GM18907 (cell line): ENCODE results near the gene AMDHD1.

Experiments
- ATAC-seq: cut with Tn5 transposase; IDR thresholded peaks from one replicate; pipeline ENCODE4 v1.9.1; 2021; ENCODE audit warnings: mild to moderate bottlenecking, moderate library complexity; ENCODE audit not compliant: unreplicated experiment

The AMDHD1 gene, protein sequence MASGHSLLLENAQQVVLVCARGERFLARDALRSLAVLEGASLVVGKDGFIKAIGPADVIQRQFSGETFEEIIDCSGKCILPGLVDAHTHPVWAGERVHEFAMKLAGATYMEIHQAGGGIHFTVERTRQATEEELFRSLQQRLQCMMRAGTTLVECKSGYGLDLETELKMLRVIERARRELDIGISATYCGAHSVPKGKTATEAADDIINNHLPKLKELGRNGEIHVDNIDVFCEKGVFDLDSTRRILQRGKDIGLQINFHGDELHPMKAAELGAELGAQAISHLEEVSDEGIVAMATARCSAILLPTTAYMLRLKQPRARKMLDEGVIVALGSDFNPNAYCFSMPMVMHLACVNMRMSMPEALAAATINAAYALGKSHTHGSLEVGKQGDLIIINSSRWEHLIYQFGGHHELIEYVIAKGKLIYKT

DNA sequence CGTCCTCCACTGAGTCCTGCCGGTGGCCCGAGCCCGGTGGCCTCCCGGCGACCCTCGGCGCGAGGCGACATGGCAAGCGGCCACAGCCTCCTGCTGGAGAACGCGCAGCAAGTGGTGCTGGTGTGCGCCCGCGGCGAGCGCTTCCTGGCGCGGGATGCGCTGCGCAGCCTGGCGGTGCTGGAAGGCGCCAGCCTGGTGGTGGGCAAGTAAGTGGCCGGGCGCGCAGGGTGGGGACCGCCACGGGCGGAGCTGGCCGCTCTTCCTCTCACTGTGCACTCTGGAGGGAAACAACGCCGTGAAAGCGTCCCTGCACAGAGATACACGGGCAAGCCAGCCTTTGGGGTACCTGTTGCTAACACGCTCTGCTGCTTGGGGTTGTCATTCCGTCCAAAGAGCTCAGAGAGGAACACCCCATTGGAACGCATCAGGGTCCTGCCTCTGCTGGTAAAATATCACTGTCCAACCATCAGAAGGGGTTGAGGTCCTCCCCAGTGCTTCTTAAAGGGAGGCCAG is at the start of gene AMDHD1:
TSS of gene AMDHD1 (plus strand) at position 2 of the 513 bp plus-strand sequence. CDS start at position 70, 68 bp downstream.
- peak; percentile 80 for ATAC-seq

DNA sequence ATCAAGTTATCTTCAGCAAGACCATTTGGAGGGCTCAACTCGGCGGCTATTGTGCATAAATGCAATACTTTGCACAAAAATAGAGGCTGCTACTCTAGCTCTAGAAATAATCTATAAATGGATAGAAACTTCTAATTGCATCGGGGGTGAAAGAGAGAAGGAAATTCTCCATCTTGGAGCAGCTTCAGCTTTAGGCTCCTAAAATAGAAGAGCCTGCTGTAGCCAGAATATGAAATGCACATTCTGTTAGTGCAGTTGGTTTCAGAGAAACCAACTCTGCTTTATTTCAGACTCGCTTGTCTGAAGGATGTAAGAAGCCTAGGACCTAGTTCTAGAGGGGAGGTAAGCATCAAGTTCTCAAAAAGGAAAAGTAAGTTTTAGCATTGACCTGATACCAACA is 46.3 kb upstream of the AMDHD1 start:
- ATAC-seq: no peak

DNA sequence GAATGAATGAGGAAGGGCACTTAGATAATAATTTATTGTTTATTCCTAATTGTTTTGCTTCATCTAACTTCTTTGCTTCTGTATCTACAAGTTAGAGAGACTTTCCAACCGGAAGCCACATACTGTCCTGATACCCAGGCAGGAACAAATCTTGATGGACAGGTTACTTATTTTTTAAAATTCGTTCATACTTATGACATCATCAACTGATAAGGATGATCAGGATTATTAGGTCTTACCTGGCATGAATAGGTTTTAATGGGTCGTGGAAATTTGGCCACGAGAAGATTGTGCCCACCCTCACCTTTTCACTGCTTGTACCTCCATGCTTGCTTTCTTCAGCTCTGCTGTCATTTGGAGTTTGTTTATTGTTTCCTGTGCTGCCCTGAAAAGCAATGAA is 45.0 kb upstream of the AMDHD1 start:
- ATAC-seq: no peak

DNA sequence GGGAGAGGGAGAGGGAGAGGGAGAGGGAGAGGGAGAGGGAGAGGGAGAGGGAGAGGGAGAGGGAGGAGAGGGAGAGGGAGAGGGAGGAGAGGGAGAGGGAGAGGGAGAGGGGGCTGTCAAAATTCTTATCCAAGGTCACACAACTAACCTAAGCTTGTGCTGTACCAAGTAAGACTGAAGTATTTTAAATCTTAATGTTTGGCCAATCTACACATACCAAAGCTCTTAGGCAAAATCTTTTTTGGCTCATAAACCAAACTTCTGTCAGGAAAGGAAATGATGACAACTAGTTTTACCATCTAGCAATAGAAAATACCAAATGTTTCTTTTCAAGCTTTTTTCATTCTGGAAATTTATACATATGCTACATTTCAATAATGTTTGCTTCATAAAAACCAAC is 34.6 kb upstream of the AMDHD1 start:
- no peak for ATAC-seq

DNA sequence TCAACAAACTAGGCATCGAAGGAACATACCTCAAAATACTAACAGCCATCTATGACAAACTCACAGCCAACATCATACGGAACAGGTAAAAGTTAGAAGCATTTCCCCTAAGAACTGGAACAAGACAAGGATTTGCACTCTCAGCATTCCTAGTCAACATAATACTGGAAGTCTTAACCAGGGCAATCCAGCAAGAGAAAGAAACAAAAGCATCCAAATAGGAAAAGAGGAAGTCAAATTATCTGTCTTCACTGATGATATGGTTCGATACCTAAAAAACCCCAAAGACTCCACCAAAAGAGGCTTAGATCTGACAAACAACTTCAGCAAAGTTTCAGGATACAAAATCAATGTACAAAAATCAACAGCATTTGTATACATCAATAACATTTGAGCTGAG is 33.3 kb upstream of the AMDHD1 start:
- no peak for ATAC-seq

DNA sequence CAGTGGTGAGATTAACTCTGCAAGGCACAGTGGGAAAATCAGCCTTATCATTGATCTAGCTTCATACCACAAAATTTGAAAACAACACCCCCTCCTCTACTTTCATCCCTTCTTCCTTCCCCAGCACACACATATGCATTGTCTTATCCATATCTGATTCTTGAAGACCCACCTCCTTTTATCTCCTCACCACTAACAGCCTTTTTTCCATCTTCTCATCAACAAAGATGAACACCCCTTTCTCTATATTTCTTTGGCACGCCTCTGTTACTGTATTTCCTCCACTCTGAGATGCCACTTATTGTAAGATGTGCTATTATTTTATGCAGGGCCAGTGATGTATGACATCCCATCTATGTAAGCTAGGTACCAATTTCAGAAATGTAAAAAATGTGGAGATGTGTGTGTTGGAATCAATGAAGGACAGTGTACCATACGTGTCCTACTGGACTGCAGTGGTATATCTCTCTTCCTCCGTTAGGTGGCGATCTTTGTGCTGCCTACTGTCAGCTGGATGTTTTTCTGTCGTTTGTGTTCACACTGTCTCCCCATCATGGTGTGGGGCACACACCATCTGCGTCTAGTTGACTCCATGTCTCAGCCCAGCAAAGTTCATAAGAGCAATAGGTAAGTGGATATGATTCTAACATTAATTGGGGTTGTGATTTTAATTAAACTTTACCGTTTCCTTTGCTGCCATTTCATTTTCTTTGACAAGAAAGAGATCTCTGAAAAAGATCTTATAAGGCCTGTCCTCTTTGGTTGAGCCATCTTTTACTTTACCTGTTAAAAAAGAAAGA is 24.7 kb upstream of the AMDHD1 start:
- peak; percentile 82 for ATAC-seq

DNA sequence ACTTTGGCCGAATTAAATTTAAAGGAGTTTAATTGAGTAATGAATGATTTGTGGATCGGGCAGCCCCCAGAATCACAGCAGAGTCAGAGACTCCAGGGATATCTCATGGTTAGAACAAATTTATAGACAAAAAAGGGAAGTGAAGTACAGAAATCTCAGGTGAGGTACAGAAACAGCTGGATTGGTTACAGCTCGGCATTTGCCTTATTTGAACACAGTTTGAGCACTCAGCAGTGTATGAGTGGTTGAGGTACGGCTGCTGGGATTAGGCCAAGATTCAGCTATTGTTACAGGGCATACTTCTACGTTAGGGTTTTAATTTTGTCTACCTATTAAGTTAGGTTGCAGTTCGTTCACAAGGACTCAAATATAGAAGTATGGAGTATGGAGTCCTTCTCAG is 24.0 kb upstream of the AMDHD1 start:
- ATAC-seq: no peak

DNA sequence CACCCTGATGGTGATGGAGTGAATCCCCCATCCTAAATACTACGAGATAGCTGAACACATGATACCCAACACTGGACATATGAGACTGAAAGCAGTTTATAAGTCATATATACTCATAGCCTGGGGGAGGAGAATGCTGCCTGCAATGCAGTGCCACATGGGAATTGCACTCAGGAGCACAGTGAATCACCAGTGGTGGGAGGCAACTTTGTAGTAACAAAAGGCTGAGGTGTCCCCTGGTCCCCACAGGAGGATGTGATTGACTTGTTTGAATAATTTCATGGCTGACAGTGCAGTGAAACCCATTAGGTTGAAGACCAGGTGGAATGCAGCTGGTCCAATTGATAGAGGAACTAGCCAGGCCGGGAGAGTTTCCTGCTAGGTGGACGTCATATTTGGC is 20.9 kb upstream of the AMDHD1 start:
- no peak for ATAC-seq

DNA sequence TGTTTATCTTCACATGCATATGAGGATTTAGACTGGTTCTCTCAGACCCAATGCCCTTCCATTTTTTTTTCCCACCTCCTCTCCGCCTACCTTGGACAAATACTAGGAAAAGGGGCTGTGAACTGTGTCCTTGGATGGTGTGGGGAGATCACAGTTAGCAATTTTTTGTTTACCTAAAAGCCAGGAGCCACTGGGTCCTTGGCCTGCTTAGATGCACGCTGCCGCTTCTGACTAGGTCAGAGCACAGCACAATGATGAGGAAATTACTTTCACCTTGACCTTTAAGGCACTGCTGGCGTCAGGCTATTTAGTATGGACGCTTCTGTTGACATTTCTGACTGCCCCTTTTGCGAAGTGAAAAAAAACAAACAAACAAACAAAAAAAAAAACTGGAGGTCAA is 2.6 kb upstream of the AMDHD1 start:
- no peak for ATAC-seq

DNA sequence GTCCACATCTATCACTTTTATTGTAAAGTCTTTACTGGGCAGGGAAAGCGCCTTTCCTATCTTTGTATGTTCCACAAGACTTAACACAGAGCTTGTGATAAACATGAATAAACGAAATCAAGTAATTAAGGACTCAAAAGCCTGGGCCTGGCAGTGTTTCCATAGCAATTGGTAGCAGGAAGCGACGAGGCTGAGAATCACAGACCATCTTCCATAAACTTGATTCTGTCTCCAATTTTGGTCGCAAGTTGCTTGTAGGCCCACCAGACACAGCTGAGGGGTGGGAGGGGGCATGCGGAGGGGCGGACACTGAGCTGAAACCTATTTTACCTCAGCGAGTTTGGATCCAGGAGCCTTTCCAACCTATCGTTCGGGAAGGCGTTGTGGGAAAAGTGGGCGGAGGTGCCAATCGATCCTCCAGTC is 1.0 kb upstream of the AMDHD1 start:
- no peak for ATAC-seq

DNA sequence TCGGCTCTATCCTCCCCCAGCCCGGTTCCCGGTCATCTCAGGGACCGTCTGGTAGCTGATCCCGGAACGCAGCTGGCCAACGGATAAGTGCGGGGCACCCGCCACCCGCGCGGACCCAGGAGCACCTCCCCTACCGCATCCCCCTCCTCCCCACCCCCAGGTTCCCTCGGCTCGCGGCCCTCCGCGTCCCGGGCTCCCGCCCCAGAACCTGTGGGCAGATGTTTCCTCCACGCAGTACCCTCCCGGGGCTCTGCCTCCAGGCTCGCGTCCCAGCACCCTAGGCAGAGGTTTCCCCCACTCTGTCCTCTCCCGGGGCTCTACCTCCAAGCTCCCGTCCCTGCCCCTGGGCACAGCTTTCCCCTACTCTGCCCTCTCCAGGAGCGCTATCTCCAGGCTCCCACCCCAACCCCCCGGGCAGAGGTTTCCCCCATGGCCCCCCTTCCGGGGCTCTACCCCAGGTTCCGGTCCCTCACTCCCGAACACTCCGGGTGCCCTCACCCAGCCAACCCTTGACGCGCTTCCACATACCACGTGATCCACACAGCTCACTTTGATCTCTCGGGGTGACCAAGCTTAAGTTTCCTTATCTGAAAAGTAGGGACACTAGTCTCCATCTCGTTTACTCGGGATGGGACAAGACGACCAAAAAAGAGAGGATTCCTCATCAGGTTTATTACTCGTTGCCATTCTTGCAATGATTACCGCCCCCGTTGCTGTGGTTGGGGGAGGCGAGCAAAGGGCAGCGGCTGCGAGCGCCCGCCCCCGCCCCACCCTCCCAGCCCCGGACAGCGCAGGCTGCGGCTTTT is 404 bp upstream of the AMDHD1 start, which contains the start of gene CCDC38:
TSS of gene CCDC38 (minus strand) at position 91 of the 806 bp plus-strand sequence. CDS start 6,105 bp downstream, outside the sequence.
- ATAC-seq: peak; percentile 99

DNA sequence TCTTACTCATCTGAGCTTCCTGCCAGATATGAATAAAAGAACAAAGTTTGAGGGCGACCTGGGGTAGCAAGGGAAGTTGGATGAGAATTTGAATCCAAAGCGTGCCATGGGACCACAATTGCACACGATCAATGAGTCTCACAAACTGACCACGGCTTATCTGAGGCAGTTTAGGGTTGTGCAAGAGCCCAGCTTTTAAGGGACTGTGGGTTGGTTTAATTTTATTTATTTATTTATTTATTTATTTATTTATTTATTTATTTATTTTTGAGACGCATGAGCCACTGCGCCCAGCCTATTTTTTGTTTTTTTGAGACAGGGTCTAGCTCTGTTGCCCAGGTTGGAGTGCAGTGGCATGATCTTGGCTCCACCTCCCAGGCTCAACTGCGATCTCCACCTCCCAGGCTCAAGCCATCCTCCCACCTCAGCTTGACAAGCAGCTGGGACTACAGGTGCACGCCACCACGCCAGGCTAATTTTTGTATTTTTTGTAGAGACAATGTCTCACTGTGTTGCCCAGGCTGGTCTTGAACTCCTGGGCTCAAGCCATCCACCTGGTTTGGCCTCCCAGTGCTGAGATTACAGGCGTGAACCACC is 1.1 kb downstream of the AMDHD1 start:
- ATAC-seq: no peak

DNA sequence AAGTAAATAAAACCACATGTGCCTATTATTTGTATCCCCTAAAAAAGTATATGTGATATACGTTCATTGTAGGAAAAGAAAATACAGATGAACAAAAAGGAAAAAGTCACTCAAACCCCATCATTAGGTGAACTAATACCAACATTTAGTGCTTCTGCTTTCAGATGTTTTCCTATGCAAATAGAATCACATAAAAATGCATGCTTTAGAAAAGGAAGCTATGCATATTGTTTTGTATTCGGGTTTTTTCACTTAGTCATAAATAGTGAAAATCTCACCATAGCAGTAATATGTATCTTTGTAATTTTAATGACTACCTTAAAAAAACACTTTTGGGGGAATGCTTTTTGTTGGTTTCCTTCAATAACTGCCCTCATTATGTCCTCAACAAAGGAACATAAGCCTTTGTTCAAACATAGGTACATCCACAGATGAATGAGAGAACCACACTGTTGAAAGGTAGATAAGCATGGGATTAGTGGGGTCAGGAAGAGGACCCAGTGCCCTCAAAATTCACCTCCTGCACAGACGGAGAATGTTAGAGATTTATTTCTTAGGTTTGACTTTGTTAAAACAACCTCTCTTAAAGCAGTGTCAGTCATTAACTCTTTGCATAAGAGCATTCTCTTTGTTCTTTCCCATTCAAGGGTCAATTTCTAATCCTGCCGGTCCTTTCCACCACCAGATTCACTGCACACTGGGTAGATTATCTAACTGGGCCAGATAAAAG is 6.5 kb downstream of the AMDHD1 start:
- ATAC-seq: no peak

DNA sequence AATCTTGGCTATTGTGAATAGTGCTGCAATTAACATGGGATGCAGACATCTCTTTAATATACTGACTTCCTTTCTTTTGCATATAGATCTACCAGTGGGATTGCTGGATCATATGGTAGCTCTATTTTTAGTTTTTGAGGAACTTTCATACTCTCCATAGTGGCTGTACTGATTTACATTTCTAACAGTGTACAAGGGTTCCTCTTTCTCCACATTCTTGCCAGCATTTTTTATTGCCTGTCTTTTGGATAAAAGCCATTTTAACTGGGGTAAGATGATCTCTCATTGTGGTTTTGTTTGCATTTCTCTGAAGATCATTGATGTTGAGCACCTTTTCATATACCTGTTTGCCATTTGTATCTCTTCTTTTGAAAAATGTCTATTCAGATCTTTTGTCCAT is 8.4 kb downstream of the AMDHD1 start:
- no peak for ATAC-seq

DNA sequence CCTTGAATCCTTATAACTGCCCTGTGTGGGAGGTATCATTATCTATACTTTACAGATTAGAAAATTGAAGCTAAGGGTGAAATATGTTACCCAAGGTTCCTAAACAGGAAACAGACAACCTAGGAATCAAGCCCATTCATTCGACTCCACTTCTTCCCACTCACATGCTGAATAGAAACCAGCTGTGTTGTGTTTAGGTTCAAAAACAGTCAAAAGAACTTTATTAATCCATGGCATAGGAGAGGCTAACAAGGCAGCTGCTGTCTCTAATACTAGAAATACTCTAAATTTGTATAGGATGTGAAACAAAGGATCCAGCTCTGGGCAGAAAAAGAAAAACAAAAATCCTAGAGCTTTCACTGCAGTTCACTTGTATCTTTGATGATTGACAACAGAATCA is 9.9 kb downstream of the AMDHD1 start:
- no peak for ATAC-seq

DNA sequence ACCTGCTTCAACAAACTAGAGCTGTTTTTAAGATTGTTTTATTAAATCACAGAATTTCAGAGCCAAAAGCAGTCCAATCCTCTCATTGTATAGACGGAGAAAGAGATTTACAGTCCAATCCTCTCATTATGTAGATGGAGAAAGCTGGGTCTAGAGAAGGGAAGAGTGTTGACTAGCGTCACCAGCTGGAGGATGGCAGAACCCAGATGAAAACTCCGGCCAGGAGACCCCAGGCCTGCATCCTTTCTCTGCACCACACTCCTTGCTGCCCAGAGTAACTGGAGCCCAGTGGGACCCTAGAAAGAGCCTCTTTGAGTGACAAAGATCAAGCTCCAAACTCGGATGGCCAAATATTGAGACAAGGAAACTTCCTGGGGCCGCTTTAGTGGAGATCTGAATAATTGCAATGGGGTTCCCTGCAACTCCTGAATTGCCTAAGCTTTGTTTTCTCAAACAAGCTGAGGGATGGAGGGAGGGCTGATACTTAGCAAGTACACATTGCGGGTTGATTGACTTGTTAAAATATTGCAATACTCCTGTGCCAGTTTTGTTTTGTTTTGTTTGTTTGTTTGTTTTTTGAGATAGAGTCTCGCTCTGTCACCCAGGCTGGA is 12.5 kb downstream of the AMDHD1 start:
- ATAC-seq: no peak

DNA sequence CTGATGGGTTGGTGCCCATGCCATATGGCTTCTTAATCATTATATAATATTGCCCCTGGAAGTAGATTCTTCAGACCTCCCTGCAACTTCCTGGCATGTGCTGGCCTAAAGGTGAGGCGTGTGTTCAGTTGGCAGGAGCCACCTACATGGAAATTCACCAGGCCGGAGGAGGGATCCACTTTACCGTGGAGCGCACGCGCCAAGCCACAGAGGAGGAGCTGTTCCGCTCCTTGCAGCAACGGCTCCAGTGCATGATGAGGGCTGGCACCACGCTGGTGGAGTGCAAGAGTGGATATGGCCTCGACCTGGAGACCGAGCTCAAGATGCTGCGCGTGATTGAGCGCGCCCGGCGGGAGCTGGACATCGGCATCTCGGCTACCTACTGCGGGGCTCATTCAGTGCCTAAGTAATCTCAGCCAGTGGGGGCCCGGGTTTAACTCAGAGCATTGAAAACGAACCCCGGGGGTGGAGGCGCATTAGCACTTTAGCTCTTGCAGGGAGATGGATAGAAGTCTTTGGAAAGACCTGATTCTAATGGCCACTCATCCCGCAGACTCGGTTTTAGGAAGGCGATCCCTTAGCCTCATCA is 13.5 kb downstream of the AMDHD1 start:
- ATAC-seq: no peak

DNA sequence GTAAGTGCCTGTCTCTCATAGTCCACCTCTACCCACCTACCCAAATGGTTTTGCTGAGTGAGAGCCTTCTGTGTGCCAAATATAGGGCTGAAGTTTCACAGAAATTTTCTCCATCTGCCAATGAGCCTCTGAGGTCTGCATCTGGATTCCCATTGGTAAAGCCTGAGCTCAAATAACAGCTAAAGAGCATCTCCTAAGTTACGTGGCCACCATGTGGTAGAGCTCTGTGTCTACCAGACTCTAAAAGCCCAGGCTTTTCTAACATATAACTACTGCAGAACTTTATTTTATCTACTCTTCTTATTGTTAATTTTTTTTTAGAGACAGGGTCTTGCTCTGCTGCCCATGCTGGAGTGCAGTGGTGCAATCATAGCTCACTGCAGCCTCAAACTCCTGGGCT is 16.0 kb downstream of the AMDHD1 start:
- ATAC-seq: no peak

DNA sequence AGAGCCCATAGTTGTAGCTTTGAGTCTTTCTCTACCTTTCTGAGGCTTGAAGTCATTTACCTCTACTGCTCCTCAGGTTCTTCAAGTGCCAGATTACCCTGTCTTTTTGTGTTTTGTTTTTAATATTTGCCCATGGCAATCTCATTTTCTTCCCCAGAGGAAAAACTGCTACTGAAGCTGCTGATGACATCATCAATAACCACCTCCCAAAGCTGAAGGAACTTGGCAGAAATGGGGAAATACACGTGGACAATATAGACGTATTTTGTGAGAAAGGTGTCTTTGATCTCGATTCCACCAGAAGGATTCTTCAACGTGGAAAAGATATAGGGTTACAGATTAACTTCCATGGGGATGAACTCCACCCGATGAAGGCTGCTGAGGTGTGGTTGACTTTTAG is 17.1 kb downstream of the AMDHD1 start:
- no peak for ATAC-seq
